Smooth muscle cell (in vitro differentiated cells): ENCODE data around the gene DHDH. TPM values are rescaled to one million over a fixed set of nuclear protein-coding genes. Genes with fewer than 3 reads are reported as not detected.
"Not testable (repeated sequence)": the region's sequence is repeated elsewhere in the genome, so short reads cannot be mapped to it uniquely, and the experiment has no call there.

ENCODE experiments used
- DNase-seq: peaks from one replicate; lab custom pipeline; 2025; ENCODE audit not compliant: unreplicated experiment; lab: John Stamatoyannopoulos, UW
- H2AFZ ChIP-seq: fragments of 200-600 bp; sonication (generic); 2 replicates; pipeline ENCODE4 v1.6.0; 2016; ENCODE audit warnings: antibody characterized with exemption, low read depth, mild to moderate bottlenecking
- H3F3A ChIP-seq: fragments of 200-600 bp; sonication (generic); 2 replicates; pipeline ENCODE4 v1.6.0; 2017; ENCODE audit warnings: antibody characterized with exemption, low read depth
- H3K27ac ChIP-seq: fragments of 200-600 bp; sonication (generic); 2 replicates; pipeline ENCODE4 v1.5.1; 2016; ENCODE audit warnings: low read depth, mild to moderate bottlenecking
- H3K27me3 ChIP-seq: fragments of 200-600 bp; sonication (generic); 2 replicates; pipeline ENCODE4 v1.6.1; 2016; ENCODE audit warnings: low read depth, mild to moderate bottlenecking
- H3K36me3 ChIP-seq: fragments of 200-600 bp; sonication (generic); 2 replicates; pipeline ENCODE4 v1.5.1; 2016; ENCODE audit warnings: low read depth
- H3K4me1 ChIP-seq: fragments of 200-600 bp; sonication (generic); 2 replicates; pipeline ENCODE4 v1.5.1; 2016; ENCODE audit warnings: low read depth
- H3K4me2 ChIP-seq: fragments of 200-600 bp; sonication (generic); 2 replicates; pipeline ENCODE4 v1.6.0; 2016; ENCODE audit warnings: mild to moderate bottlenecking
- H3K4me3 ChIP-seq: fragments of 200-600 bp; sonication (generic); 2 replicates; pipeline ENCODE4 v1.5.1; 2016; ENCODE audit warnings: mild to moderate bottlenecking
- H3K79me2 ChIP-seq: fragments of 200-600 bp; sonication (generic); 2 replicates; pipeline ENCODE4 v1.6.0; 2016; ENCODE audit warnings: low read depth, mild to moderate bottlenecking
- H3K9ac ChIP-seq: fragments of 200-600 bp; sonication (generic); 2 replicates; pipeline ENCODE4 v1.6.0; 2016; ENCODE audit warnings: low read depth
- H3K9me3 ChIP-seq: fragments of 200-600 bp; sonication (generic); replicated peaks from 2 replicates; pipeline ENCODE4 v1.5.1; 2016; ENCODE audit warnings: low read depth
- H4K20me1 ChIP-seq: fragments of 200-600 bp; sonication (generic); 2 replicates; pipeline ENCODE4 v1.6.0; 2016; ENCODE audit warnings: low read depth
- CTCF ChIP-seq: fragments of 200-600 bp; sonication (generic); IDR thresholded peaks from 2 replicates; pipeline ENCODE4 v1.5.1; 2017; ENCODE audit warnings: borderline replicate concordance, mild to moderate bottlenecking, antibody characterized with exemption; ENCODE audit not compliant: insufficient read depth, poor library complexity, severe bottlenecking
- WGBS: methylation state at CpG from one replicate; pipeline ENCODE4 v1.1.7; 2016; ENCODE audit warnings: low lambda C conversion rate; 5-methylcytosine and 5-hydroxymethylcytosine counted together
- polyA plus RNA-seq: library from polyadenylated mRNA; unstranded; fragments of >200 nt; fragmentation: Nextera tagmentation; extraction: Ambion mirVana; gene quantifications from 2 replicates; pipeline ENCODE4 v1.2.1, GENCODE V29; 2016
- total RNA-seq: library from RNA; depleted of rRNA; stranded (reverse); fragments of >200 nt; gene quantifications from 2 replicates; pipeline ENCODE4 v1.2.3, GENCODE V29; 2014

DHDH gene
- total and polyA plus RNA-seq, 2 experiments from 2014 or later: 0.27 to 1.0 TPM

- H3K79me2 ChIP-seq: peaks cover 30% of the 10 kb centered on the region
- DNase-seq: no peak
- WGBS: 91% methylated on average over 14 of the region's 14 CpGs
Observed at GRCh38 chr19:48905664-48906063, 27.8 kb upstream of the DHDH start.

GRCh38 chr19:48906324-48906723, 27.2 kb upstream of the DHDH start:
- Histone ChIP-seq H3K4me2 (no peak overlapping the region), H3K27ac (no peak overlapping the region), H3K4me1 (no peaks in the 10 kb centered on the region), H3K27me3 (no peaks in the 10 kb centered on the region), H2AFZ (no peak overlapping the region), H4K20me1 (peaks cover 10% of the 10 kb centered on the region), H3K4me3 (no peak overlapping the region), H3K9me3 (no peaks in the 10 kb centered on the region), H3F3A (no peaks in the 10 kb centered on the region), H3K79me2 (peaks cover 24% of the 10 kb centered on the region), H3K36me3 (peaks cover 7% of the 10 kb centered on the region), H3K9ac (no peak overlapping the region)
- WGBS: 99% methylated on average over 10 of the region's 10 CpGs
- no peak for DNase-seq
- no peak for TF ChIP-seq CTCF

More at GRCh38 chr19:48905664-48906063, 27.8 kb upstream of the DHDH start:
- no peak overlapping the region for H3K4me2 ChIP-seq
- no peak overlapping the region for H3K4me3 ChIP-seq
- no peak for TF ChIP-seq CTCF
- no peak overlapping the region for H3K27ac ChIP-seq
- H4K20me1 ChIP-seq: peaks cover 10% of the 10 kb centered on the region
- H3K36me3 ChIP-seq: peaks cover 2% of the 10 kb centered on the region
- H3K27me3 ChIP-seq: no peaks in the 10 kb centered on the region
- peaks cover 4% of the 10 kb centered on the region for H3K4me1 ChIP-seq
- H3K9me3 ChIP-seq: no peaks in the 10 kb centered on the region
- no peaks in the 10 kb centered on the region for H3F3A ChIP-seq
- H2AFZ ChIP-seq: no peak overlapping the region
- H3K9ac ChIP-seq: no peak overlapping the region

GRCh38 chr19:48907671-48908070, 25.8 kb upstream of the DHDH start:
- Histone ChIP-seq H3K9me3 (no peaks in the 10 kb centered on the region), H3K4me1 (no peaks in the 10 kb centered on the region), H3K9ac (no peak overlapping the region), H3F3A (no peaks in the 10 kb centered on the region), H3K27ac (no peak overlapping the region), H3K79me2 (peaks cover 10% of the 10 kb centered on the region), H3K27me3 (no peaks in the 10 kb centered on the region), H4K20me1 (peaks cover 7% of the 10 kb centered on the region), H2AFZ (no peak overlapping the region), H3K4me2 (no peak overlapping the region), H3K4me3 (no peak overlapping the region), H3K36me3 (peaks cover 7% of the 10 kb centered on the region)
- 96% methylated on average over 14 of the region's 14 CpGs for WGBS
- DNase-seq: no peak
- TF ChIP-seq CTCF: no peak

- H3K79me2 ChIP-seq, H3K9me3 ChIP-seq, H3K4me1 ChIP-seq, H3K27me3 ChIP-seq, H3K9ac ChIP-seq, DNase-seq, H3K36me3 ChIP-seq, H3K4me2 ChIP-seq, H4K20me1 ChIP-seq, H3K27ac ChIP-seq, H3F3A ChIP-seq, H3K4me3 ChIP-seq, H2AFZ ChIP-seq: not testable (repeated sequence)
- WGBS: 98% methylated on average over 11 of the region's 11 CpGs
Observed at GRCh38 chr19:48909424-48910077, 23.9 kb upstream of the DHDH start.
